SK-N-SH treated with all-trans-retinoic acid at 6 μM for 48 hours (cell line): ENCODE data around the gene DPF3.

Experiments used
- ATAC-seq: fragments of 200-7000 bp; cut with Tn5 transposase; 3 replicates; pipeline ENCODE4 v1.9.1; 2020; ENCODE audit warnings: mild to moderate bottlenecking, moderate library complexity
- ARNTL ChIP-seq: fragments of 450-650 bp; formaldehyde crosslinking; IDR thresholded peaks from 2 replicates; pipeline ENCODE4 v1.5.0; 2020; ENCODE audit warnings: low read depth, mild to moderate bottlenecking, moderate library complexity, borderline replicate concordance
- BACH2 ChIP-seq: fragments of 250-450 bp; sonication (Bioruptor Pico); IDR thresholded peaks from 2 replicates; pipeline ENCODE4 v1.9.0; 2021; ENCODE audit warnings: mild to moderate bottlenecking, borderline replicate concordance
- CREB5 ChIP-seq: fragments of 250-450 bp; sonication (Bioruptor Pico); IDR thresholded peaks from 2 replicates; pipeline ENCODE4 v1.5.1; 2020; ENCODE audit warnings: low read depth, mild to moderate bottlenecking, moderate library complexity
- CSDC2 ChIP-seq: fragments of 250-450 bp; sonication (Bioruptor Pico); IDR thresholded peaks from 2 replicates; pipeline ENCODE4 v1.5.0; 2020; ENCODE audit warnings: mild to moderate bottlenecking, moderate library complexity
- CSRNP3 ChIP-seq: fragments of 250-450 bp; sonication (Bioruptor Pico); IDR thresholded peaks from 2 replicates; pipeline ENCODE4 v1.5.1; 2021; ENCODE audit warnings: mild to moderate bottlenecking, moderate library complexity
- GLIS3 ChIP-seq: fragments of 250-450 bp; sonication (Bioruptor Pico); IDR thresholded peaks from 2 replicates; pipeline ENCODE4 v1.5.0; 2020; ENCODE audit warnings: mild to moderate bottlenecking, moderate library complexity
- ISL1 ChIP-seq: fragments of 250-450 bp; sonication (Bioruptor Pico); IDR thresholded peaks from 2 replicates; pipeline ENCODE4 v2.1.2; 2022; ENCODE audit warnings: mild to moderate bottlenecking, moderate library complexity
- PPARA ChIP-seq: fragments of 250-450 bp; sonication (Bioruptor Pico); IDR thresholded peaks from 2 replicates; pipeline ENCODE4 v1.5.0; 2020; ENCODE audit warnings: mild to moderate bottlenecking, borderline replicate concordance
- RARB ChIP-seq: fragments of 250-450 bp; sonication (Bioruptor Pico); IDR thresholded peaks from 2 replicates; pipeline ENCODE4 v1.8.0; 2021; ENCODE audit warnings: mild to moderate bottlenecking, moderate library complexity
- TCF4 ChIP-seq: fragments of 250-450 bp; sonication (Bioruptor Pico); IDR thresholded peaks from 2 replicates; pipeline ENCODE4 v1.8.0; 2021; ENCODE audit warnings: mild to moderate bottlenecking, moderate library complexity, borderline replicate concordance
- TOX ChIP-seq: fragments of 250-450 bp; sonication (Bioruptor Pico); IDR thresholded peaks from 2 replicates; pipeline ENCODE4 v1.8.0; 2021; ENCODE audit warnings: mild to moderate bottlenecking, moderate library complexity, borderline replicate concordance
- ZC3H10 ChIP-seq: fragments of 250-450 bp; sonication (Bioruptor Pico); IDR thresholded peaks from 2 replicates; pipeline ENCODE4 v1.5.1; 2021; ENCODE audit warnings: mild to moderate bottlenecking, moderate library complexity
- ZFP3 ChIP-seq: fragments of 250-450 bp; sonication (Bioruptor Pico); IDR thresholded peaks from 2 replicates; pipeline ENCODE4 v1.5.0; 2020; ENCODE audit warnings: mild to moderate bottlenecking, moderate library complexity
- ZFP30 ChIP-seq: fragments of 450-650 bp; formaldehyde crosslinking; IDR thresholded peaks from 2 replicates; pipeline ENCODE4 v1.5.0; 2022; ENCODE audit warnings: mild to moderate bottlenecking, moderate library complexity
- ZNF565 ChIP-seq: fragments of 450-650 bp; formaldehyde crosslinking; conservative IDR thresholded peaks from 2 replicates; pipeline ENCODE4 v1.5.0; 2020; ENCODE audit warnings: low read depth, mild to moderate bottlenecking, moderate library complexity
- ZNF8 ChIP-seq: fragments of 450-650 bp; formaldehyde crosslinking; IDR thresholded peaks from 2 replicates; pipeline ENCODE4 v1.5.0; 2020; ENCODE audit warnings: mild to moderate bottlenecking, moderate library complexity
- TF ChIP-seq, protein P1 (sequence below): fragments of 250-450 bp; sonication (Bioruptor Pico); IDR thresholded peaks from 2 replicates; pipeline ENCODE4 v1.5.0; 2020; ENCODE audit warnings: mild to moderate bottlenecking, moderate library complexity
- TF ChIP-seq, protein P2 (sequence below): fragments of 250-450 bp; sonication (Bioruptor Pico); IDR thresholded peaks from 2 replicates; pipeline ENCODE4 v1.8.0; 2021; ENCODE audit warnings: low read depth, mild to moderate bottlenecking, moderate library complexity, borderline replicate concordance

The DPF3 gene

DNA sequence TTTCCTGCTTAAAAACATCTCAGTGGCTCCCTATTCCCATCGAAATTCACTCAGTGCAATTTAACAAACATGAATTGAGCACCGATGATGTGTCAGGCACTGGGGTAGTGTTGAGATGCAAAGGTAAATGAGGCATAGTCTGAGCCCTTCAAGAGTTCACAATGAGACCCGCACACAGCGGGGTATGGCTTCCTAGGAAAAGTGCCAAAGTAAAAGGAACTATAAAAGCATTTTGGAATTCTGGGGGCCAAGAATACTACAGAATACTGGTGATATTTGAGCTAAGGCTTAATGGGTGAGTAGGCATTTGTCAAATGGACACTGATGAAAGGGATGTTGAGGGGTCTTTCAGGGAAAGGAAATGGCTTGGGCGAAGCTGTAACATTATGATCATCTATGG, 315.4 kb downstream of the DPF3 start:
- TF ChIP-seq, protein P1, sequence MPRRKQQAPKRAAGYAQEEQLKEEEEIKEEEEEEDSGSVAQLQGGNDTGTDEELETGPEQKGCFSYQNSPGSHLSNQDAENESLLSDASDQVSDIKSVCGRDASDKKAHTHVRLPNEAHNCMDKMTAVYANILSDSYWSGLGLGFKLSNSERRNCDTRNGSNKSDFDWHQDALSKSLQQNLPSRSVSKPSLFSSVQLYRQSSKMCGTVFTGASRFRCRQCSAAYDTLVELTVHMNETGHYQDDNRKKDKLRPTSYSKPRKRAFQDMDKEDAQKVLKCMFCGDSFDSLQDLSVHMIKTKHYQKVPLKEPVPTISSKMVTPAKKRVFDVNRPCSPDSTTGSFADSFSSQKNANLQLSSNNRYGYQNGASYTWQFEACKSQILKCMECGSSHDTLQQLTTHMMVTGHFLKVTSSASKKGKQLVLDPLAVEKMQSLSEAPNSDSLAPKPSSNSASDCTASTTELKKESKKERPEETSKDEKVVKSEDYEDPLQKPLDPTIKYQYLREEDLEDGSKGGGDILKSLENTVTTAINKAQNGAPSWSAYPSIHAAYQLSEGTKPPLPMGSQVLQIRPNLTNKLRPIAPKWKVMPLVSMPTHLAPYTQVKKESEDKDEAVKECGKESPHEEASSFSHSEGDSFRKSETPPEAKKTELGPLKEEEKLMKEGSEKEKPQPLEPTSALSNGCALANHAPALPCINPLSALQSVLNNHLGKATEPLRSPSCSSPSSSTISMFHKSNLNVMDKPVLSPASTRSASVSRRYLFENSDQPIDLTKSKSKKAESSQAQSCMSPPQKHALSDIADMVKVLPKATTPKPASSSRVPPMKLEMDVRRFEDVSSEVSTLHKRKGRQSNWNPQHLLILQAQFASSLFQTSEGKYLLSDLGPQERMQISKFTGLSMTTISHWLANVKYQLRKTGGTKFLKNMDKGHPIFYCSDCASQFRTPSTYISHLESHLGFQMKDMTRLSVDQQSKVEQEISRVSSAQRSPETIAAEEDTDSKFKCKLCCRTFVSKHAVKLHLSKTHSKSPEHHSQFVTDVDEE (CRISPR knock-in tag): no peak
- no peak for TF ChIP-seq ZC3H10 (CRISPR knock-in tag)
- no peak for TF ChIP-seq ARNTL
- TF ChIP-seq BACH2 (CRISPR knock-in tag): no peak
- no peak for TF ChIP-seq ZNF565 (CRISPR knock-in tag)
- no peak for TF ChIP-seq TCF4 (CRISPR knock-in tag)
- TF ChIP-seq TOX: no peak
- ATAC-seq: no peak

DNA sequence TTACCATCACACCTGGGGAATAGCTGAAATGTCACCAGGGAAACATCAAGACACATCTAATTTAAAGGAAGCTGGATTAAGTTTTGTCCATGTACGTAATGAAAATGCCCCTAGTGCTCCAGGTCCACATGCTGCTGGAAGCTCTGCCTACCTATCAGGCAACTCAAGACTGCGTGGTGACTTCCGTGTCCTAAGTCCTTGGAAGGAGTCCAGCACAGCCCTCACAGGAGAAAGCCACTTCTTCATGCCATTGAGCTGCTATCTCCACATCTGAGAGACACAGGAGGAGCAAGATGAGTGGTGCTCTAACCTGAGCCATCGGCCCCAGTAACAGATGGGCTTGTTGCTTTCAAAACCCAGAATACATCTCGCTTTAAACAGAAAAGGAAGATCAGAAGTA, 316.4 kb downstream of the DPF3 start:
- no peak for ATAC-seq

GRCh38 chr14:72576258-72576657, 317.6 kb downstream of the DPF3 start:
- ATAC-seq: no peak

More for the DNA sequence above, 316.4 kb downstream of the DPF3 start:
- TF ChIP-seq, protein P1 (CRISPR knock-in tag): no peak
- no peak for TF ChIP-seq PPARA (CRISPR knock-in tag)
- TF ChIP-seq, protein P2, sequence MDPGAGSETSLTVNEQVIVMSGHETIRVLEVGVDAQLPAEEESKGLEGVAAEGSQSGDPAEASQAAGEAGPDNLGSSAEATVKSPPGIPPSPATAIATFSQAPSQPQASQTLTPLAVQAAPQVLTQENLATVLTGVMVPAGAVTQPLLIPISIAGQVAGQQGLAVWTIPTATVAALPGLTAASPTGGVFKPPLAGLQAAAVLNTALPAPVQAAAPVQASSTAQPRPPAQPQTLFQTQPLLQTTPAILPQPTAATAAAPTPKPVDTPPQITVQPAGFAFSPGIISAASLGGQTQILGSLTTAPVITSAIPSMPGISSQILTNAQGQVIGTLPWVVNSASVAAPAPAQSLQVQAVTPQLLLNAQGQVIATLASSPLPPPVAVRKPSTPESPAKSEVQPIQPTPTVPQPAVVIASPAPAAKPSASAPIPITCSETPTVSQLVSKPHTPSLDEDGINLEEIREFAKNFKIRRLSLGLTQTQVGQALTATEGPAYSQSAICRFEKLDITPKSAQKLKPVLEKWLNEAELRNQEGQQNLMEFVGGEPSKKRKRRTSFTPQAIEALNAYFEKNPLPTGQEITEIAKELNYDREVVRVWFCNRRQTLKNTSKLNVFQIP: no peak
- TF ChIP-seq ZNF565 (CRISPR knock-in tag): no peak
- no peak for TF ChIP-seq ARNTL
- TF ChIP-seq CSDC2 (CRISPR knock-in tag): no peak
- TF ChIP-seq GLIS3 (CRISPR knock-in tag): no peak
- TF ChIP-seq CREB5 (CRISPR knock-in tag): no peak
- TF ChIP-seq ZNF8 (CRISPR knock-in tag): no peak
- no peak for TF ChIP-seq RARB (CRISPR knock-in tag)
- TF ChIP-seq ISL1 (CRISPR knock-in tag): no peak

More at GRCh38 chr14:72576258-72576657, 317.6 kb downstream of the DPF3 start:
- no peak for TF ChIP-seq GLIS3 (CRISPR knock-in tag)
- no peak for TF ChIP-seq ZFP30 (CRISPR knock-in tag)
- TF ChIP-seq ISL1 (CRISPR knock-in tag): no peak
- TF ChIP-seq RARB (CRISPR knock-in tag): no peak
- TF ChIP-seq CSRNP3 (CRISPR knock-in tag): no peak
- no peak for TF ChIP-seq BACH2 (CRISPR knock-in tag)
- TF ChIP-seq ZFP3 (CRISPR knock-in tag): no peak
- no peak for TF ChIP-seq CSDC2 (CRISPR knock-in tag)
- no peak for TF ChIP-seq TCF4 (CRISPR knock-in tag)
- TF ChIP-seq ZC3H10 (CRISPR knock-in tag): no peak
